SK-N-SH (cell line): Measurements from ENCODE around the gene ADK. TPM values are rescaled to one million over a fixed set of nuclear protein-coding genes. Genes with fewer than 3 reads are reported as not detected.

Experiments
- FOSL2 ChIP-seq: IDR thresholded peaks from 2 replicates; pipeline ENCODE4 v1.4.0; 2012; ENCODE audit warnings: low read depth, mild to moderate bottlenecking, moderate library complexity, borderline replicate concordance
- FOXJ3 ChIP-seq: sonication (generic); formaldehyde crosslinking; IDR thresholded peaks from 2 replicates; pipeline ENCODE4 v1.5.1; 2020; ENCODE audit warnings: mild to moderate bottlenecking, missing genetic modification reagents
- FOXM1 ChIP-seq: IDR thresholded peaks from 2 replicates; pipeline ENCODE4 v1.4.0; 2012; ENCODE audit warnings: low read depth, mild to moderate bottlenecking
- JUND ChIP-seq: IDR thresholded peaks from 2 replicates; pipeline ENCODE4 v1.4.0; 2012
- POLR2AphosphoS5 ChIP-seq: IDR thresholded peaks from 2 replicates; pipeline ENCODE4 v1.6.1; 2012; ENCODE audit warnings: low read depth, low read length
- RAD21 ChIP-seq: IDR thresholded peaks from 2 replicates; pipeline ENCODE4 v1.6.1; 2012; ENCODE audit warnings: mild to moderate bottlenecking, low read length
- RXRA ChIP-seq: IDR thresholded peaks from 2 replicates; pipeline ENCODE4 v1.4.0; 2012; ENCODE audit warnings: low read depth, mild to moderate bottlenecking, borderline replicate concordance
- SIN3A ChIP-seq: IDR thresholded peaks from 2 replicates; pipeline ENCODE4 v1.6.1; 2012; ENCODE audit warnings: low read depth, mild to moderate bottlenecking, low read length, moderate library complexity, borderline replicate concordance
- SMC3 ChIP-seq: IDR thresholded peaks from 2 replicates; pipeline ENCODE4 v1.6.1; 2012; ENCODE audit warnings: low read depth, low read length, improper control_type of control experiment
- TAF1 ChIP-seq: IDR thresholded peaks from 2 replicates; pipeline ENCODE4 v1.6.1; 2012; ENCODE audit warnings: low read depth, mild to moderate bottlenecking, low read length, moderate library complexity, borderline replicate concordance
- YY1 ChIP-seq: IDR thresholded peaks from 2 replicates; pipeline ENCODE4 v1.4.0; 2012; ENCODE audit warnings: low read depth, mild to moderate bottlenecking
- polyA plus RNA-seq, 3 experiments: library from polyadenylated mRNA; depleted of rRNA; stranded (reverse); fragments of >200 nt; gene quantifications; 2 replicates each; pipeline ENCODE4 v1.2.3, GENCODE V29; 2012
- TF ChIP-seq, protein P1 (sequence below): fragments of 150-350 bp; IDR thresholded peaks from 2 replicates; pipeline ENCODE4 v1.6.1; 2016; ENCODE audit warnings: mild to moderate bottlenecking, low read depth, low read length
- TF ChIP-seq, protein P2 (sequence below): fragments of 150-350 bp; IDR thresholded peaks from 2 replicates; pipeline ENCODE4 v1.6.1; 2017; ENCODE audit warnings: antibody characterized with exemption, low read length, low read depth, borderline replicate concordance
- TF ChIP-seq, protein P3 (sequence below): IDR thresholded peaks from 2 replicates; pipeline ENCODE4 v1.4.0; 2012; ENCODE audit warnings: low read depth
- TF ChIP-seq, protein P4 (sequence below): IDR thresholded peaks from 2 replicates; pipeline ENCODE4 v1.4.0; 2012; ENCODE audit warnings: low read depth, borderline replicate concordance
- TF ChIP-seq, protein P5 (sequence below): IDR thresholded peaks from 2 replicates; pipeline ENCODE4 v1.4.0; 2012; ENCODE audit warnings: low read depth, borderline replicate concordance
- TF ChIP-seq, protein P6 (sequence below): fragments of 200-600 bp; sonication (generic); IDR thresholded peaks from 2 replicates; pipeline ENCODE4 v1.6.1; 2017; ENCODE audit warnings: antibody characterized with exemption, mild to moderate bottlenecking, moderate library complexity

The ADK gene
- polyA plus RNA-seq, 1 of the 3 experiments (the other 2 are of a cell fraction), result 25.1 TPM

DNA sequence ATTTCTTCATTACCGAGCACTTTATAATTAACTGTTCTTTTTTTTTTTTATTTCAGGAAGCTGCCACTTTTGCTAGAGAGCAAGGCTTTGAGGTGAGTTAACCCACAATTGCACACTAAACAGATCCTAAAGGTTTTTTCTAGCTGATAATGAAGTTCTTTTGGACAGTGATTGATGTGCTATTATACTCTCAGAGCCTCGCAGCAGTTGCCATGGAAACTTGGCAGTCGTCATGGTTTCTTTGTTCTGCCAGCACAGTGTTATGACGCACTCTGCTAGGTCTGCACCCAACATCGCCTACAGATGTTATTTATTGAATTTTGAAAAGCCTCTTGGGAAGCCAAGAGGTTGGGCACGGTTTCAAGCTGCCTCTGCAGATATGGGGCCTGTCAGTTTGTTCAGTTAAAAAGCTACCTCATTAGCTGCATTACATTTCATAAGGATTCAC is 438.2 kb downstream of the ADK start (continued):
- TF ChIP-seq, protein P1, sequence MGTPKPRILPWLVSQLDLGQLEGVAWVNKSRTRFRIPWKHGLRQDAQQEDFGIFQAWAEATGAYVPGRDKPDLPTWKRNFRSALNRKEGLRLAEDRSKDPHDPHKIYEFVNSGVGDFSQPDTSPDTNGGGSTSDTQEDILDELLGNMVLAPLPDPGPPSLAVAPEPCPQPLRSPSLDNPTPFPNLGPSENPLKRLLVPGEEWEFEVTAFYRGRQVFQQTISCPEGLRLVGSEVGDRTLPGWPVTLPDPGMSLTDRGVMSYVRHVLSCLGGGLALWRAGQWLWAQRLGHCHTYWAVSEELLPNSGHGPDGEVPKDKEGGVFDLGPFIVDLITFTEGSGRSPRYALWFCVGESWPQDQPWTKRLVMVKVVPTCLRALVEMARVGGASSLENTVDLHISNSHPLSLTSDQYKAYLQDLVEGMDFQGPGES, result no peak
- TF ChIP-seq SMC3, result no peak
- peak; percentile 88; the same call in 1 of the 2 replicates for TF ChIP-seq FOXJ3
- peak; percentile 40; the same call in 1 of the 2 replicates for TF ChIP-seq POLR2AphosphoS5
- peak; percentile 53; the same call in 1 of the 2 replicates for TF ChIP-seq FOSL2
- peak; percentile 41 for TF ChIP-seq RAD21
- TF ChIP-seq YY1, result no peak
- TF ChIP-seq RXRA, result peak; percentile 16; the same call in 1 of the 2 replicates
- TF ChIP-seq, protein P2, sequence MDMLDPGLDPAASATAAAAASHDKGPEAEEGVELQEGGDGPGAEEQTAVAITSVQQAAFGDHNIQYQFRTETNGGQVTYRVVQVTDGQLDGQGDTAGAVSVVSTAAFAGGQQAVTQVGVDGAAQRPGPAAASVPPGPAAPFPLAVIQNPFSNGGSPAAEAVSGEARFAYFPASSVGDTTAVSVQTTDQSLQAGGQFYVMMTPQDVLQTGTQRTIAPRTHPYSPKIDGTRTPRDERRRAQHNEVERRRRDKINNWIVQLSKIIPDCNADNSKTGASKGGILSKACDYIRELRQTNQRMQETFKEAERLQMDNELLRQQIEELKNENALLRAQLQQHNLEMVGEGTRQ, result no peak
- TF ChIP-seq, protein P3, sequence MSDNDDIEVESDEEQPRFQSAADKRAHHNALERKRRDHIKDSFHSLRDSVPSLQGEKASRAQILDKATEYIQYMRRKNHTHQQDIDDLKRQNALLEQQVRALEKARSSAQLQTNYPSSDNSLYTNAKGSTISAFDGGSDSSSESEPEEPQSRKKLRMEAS, result peak; percentile 79; the same call in 1 of the 2 replicates
- peak; percentile 48; the same call in 1 of the 2 replicates for TF ChIP-seq JUND
- peak; percentile 96 for TF ChIP-seq FOXM1
- TF ChIP-seq TAF1, result no peak; the same call in 1 of the 2 replicates
- TF ChIP-seq, protein P4, sequence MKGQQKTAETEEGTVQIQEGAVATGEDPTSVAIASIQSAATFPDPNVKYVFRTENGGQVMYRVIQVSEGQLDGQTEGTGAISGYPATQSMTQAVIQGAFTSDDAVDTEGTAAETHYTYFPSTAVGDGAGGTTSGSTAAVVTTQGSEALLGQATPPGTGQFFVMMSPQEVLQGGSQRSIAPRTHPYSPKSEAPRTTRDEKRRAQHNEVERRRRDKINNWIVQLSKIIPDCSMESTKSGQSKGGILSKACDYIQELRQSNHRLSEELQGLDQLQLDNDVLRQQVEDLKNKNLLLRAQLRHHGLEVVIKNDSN, result no peak
- TF ChIP-seq, protein P5, sequence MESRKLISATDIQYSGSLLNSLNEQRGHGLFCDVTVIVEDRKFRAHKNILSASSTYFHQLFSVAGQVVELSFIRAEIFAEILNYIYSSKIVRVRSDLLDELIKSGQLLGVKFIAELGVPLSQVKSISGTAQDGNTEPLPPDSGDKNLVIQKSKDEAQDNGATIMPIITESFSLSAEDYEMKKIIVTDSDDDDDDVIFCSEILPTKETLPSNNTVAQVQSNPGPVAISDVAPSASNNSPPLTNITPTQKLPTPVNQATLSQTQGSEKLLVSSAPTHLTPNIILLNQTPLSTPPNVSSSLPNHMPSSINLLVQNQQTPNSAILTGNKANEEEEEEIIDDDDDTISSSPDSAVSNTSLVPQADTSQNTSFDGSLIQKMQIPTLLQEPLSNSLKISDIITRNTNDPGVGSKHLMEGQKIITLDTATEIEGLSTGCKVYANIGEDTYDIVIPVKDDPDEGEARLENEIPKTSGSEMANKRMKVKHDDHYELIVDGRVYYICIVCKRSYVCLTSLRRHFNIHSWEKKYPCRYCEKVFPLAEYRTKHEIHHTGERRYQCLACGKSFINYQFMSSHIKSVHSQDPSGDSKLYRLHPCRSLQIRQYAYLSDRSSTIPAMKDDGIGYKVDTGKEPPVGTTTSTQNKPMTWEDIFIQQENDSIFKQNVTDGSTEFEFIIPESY, result 0 out of 2 replicates have a peak, but pooled peaks have one; percentile 14
- TF ChIP-seq, protein P6, sequence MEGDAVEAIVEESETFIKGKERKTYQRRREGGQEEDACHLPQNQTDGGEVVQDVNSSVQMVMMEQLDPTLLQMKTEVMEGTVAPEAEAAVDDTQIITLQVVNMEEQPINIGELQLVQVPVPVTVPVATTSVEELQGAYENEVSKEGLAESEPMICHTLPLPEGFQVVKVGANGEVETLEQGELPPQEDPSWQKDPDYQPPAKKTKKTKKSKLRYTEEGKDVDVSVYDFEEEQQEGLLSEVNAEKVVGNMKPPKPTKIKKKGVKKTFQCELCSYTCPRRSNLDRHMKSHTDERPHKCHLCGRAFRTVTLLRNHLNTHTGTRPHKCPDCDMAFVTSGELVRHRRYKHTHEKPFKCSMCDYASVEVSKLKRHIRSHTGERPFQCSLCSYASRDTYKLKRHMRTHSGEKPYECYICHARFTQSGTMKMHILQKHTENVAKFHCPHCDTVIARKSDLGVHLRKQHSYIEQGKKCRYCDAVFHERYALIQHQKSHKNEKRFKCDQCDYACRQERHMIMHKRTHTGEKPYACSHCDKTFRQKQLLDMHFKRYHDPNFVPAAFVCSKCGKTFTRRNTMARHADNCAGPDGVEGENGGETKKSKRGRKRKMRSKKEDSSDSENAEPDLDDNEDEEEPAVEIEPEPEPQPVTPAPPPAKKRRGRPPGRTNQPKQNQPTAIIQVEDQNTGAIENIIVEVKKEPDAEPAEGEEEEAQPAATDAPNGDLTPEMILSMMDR, result no peak
- peak; percentile 39; the same call in 1 of the 2 replicates for TF ChIP-seq SIN3A
